GM12878 (cell line): ENCODE data around the gene N4BP3. TPM values are rescaled to one million over a fixed set of nuclear protein-coding genes. Genes with fewer than 3 reads are reported as not detected.

Source experiments
- BCL11A ChIP-seq: IDR thresholded peaks from 2 replicates; pipeline ENCODE4 v1.6.1; 2011; ENCODE audit warnings: low read depth, low read length
- BHLHE40 ChIP-seq, 2 experiments: fragments of 450-650 bp in 1 of 2; IDR thresholded peaks; 2 replicates each; pipeline ENCODE4 v1.6.1; 2011 to 2017; ENCODE audit warnings: low read depth in 2 of 2, borderline replicate concordance in 1 of 2, improper control_type of control experiment in 1 of 2, low read length in 1 of 2, mild to moderate bottlenecking in 1 of 2
- CHD2 ChIP-seq: IDR thresholded peaks from 2 replicates; pipeline ENCODE4 v1.6.1; 2011; ENCODE audit warnings: low read depth, low read length, improper control_type of control experiment, borderline replicate concordance
- HDAC2 ChIP-seq: fragments of 200-600 bp; sonication (generic); IDR thresholded peaks from 2 replicates; pipeline ENCODE4 v1.6.1; 2017
- LARP7 ChIP-seq: fragments of 450-650 bp; IDR thresholded peaks from 2 replicates; pipeline ENCODE4 v1.6.1; 2017; ENCODE audit warnings: mild to moderate bottlenecking
- MEF2A ChIP-seq: IDR thresholded peaks from 2 replicates; pipeline ENCODE4 v1.6.1; 2011; ENCODE audit warnings: low read depth, mild to moderate bottlenecking, low read length, moderate library complexity; ENCODE audit not compliant: insufficient read depth
- MEF2B ChIP-seq: fragments of 450-650 bp; IDR thresholded peaks from 2 replicates; pipeline ENCODE4 v1.6.1; 2018; ENCODE audit warnings: mild to moderate bottlenecking, moderate library complexity; ENCODE audit not compliant: partially characterized antibody, poor library complexity, severe bottlenecking
- RBBP5 ChIP-seq: fragments of 200-600 bp; sonication (generic); conservative IDR thresholded peaks from 2 replicates; pipeline ENCODE4 v1.6.1; 2016
- SIX5 ChIP-seq: IDR thresholded peaks from 2 replicates; pipeline ENCODE4 v1.6.1; 2011; ENCODE audit warnings: mild to moderate bottlenecking, low read depth, low read length, moderate library complexity; ENCODE audit not compliant: severe bottlenecking
- SMC3 ChIP-seq: IDR thresholded peaks from 2 replicates; pipeline ENCODE4 v1.6.1; 2011; ENCODE audit warnings: low read length, improper control_type of control experiment, borderline replicate concordance
- SP1 ChIP-seq: IDR thresholded peaks from one replicate; pipeline ENCODE4 v1.6.1; 2011; ENCODE audit warnings: low read depth, low read length
- YY1 ChIP-seq: IDR thresholded peaks from 2 replicates; pipeline ENCODE4 v1.6.1; 2011; ENCODE audit warnings: low read depth, mild to moderate bottlenecking, low read length
- ZZZ3 ChIP-seq: IDR thresholded peaks from 2 replicates; pipeline ENCODE4 v1.6.1; 2011; ENCODE audit warnings: low read depth; ENCODE audit not compliant: control insufficient read depth, insufficient read length
- polyA plus RNA-seq, 11 experiments: library from polyadenylated mRNA; depleted of rRNA in 4 of 11; unstranded in 6 of 11; stranded (reverse) in 5 of 11; fragments of >200 nt; fragmentation: Nextera tagmentation in 4 of 11; fragmentation: Illumina TruSeq in 1 of 11; extraction: Ambion mirVana in 4 of 11; extraction: Trizol in 1 of 11; gene quantifications; 1 replicate in 1 of 11; 2 replicates in 10 of 11; pipeline versions ENCODE4 v1.2.1 to v1.2.3, GENCODE V29; 2011 to 2016; ENCODE audit warnings: inconsistent platforms in 2 of 11, missing spikeins in 2 of 11, low read depth in 1 of 11
- total RNA-seq, 4 experiments: library from RNA; depleted of rRNA in 3 of 4; stranded (reverse); fragments of >200 nt in 3 of 4; fragmentation: Illumina TruSeq in 1 of 4; extraction: Trizol in 1 of 4; gene quantifications; 2 replicates each; pipeline versions ENCODE4 v1.2.1 to v1.2.3, GENCODE V29; 2013 to 2021
- TF ChIP-seq, protein P1 (sequence below): fragments of 450-650 bp; IDR thresholded peaks from 2 replicates; pipeline ENCODE4 v1.6.1; 2014; ENCODE audit warnings: mild to moderate bottlenecking
- TF ChIP-seq, protein P2 (sequence below): IDR thresholded peaks from 2 replicates; pipeline ENCODE4 v1.6.1; 2012; ENCODE audit warnings: low read depth, low read length, improper control_type of control experiment
- TF ChIP-seq, protein P3 (sequence below): fragments of 450-650 bp; IDR thresholded peaks from 2 replicates; pipeline ENCODE4 v1.6.1; 2017; ENCODE audit warnings: antibody characterized with exemption, mild to moderate bottlenecking, moderate library complexity
- TF ChIP-seq, protein P4 (sequence below): IDR thresholded peaks from 2 replicates; pipeline ENCODE4 v1.6.1; 2011; ENCODE audit warnings: low read depth, low read length, improper control_type of control experiment, borderline replicate concordance
- TF ChIP-seq, protein P5 (sequence below): IDR thresholded peaks from 2 replicates; pipeline ENCODE4 v1.6.1; 2011; ENCODE audit warnings: borderline replicate concordance, low read depth, mild to moderate bottlenecking, moderate library complexity, mixed read lengths, low read length; ENCODE audit not compliant: insufficient read depth; ENCODE audit errors: extremely low read length
- TF ChIP-seq, protein P6 (sequence below): fragments of 450-650 bp; IDR thresholded peaks from 2 replicates; pipeline ENCODE4 v1.6.1; 2016; ENCODE audit warnings: mild to moderate bottlenecking
- TF ChIP-seq, protein P7 (sequence below): fragments of 450-650 bp; IDR thresholded peaks from 2 replicates; pipeline ENCODE4 v1.6.1; 2016; ENCODE audit warnings: mild to moderate bottlenecking

The N4BP3 gene
- total and polyA plus RNA-seq, 10 of the 15 experiments (the other 5 are each of a cell fraction or from before 2014, with no cell fraction given) = 0.06 to 13.0 (median 4.3) TPM

DNA sequence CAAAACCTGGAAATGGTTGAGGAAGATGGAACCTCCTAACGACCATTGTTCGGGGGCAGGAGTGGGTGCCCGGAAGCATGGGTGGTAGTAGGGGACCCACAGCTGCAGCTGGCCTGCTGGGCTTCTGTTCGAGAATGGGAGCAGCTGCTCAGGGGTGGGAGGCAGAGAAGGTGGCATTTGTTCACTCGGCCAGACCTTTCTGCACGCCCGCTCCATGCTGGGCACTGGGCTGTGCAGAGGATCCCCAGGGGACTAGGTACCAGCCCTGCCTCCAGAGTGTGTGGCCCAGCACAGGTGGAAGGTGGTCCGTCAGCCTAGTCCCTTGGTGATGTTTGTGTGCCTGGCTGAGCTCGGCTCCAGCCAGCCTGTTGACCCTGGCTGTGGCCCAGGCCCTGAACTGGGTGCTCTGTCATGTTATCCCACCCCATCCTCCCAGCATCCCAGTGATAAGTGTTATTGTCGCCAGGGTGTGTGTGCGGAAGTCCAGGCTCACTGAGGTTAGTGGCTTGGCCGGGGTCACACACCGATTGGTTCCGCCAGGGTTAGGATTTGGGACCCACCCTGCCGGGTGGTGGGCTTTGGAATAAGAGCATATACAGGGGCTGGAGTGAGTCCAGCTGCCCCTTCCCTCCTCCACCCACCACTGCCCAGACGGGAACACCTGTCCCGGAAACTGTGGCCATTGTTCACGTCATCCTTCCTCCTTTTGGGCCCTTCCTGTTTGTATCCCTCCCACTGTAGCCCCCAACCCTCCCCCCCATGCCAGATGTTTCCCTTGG, 4.8 kb downstream of the N4BP3 start (continued):
- TF ChIP-seq, protein P1, sequence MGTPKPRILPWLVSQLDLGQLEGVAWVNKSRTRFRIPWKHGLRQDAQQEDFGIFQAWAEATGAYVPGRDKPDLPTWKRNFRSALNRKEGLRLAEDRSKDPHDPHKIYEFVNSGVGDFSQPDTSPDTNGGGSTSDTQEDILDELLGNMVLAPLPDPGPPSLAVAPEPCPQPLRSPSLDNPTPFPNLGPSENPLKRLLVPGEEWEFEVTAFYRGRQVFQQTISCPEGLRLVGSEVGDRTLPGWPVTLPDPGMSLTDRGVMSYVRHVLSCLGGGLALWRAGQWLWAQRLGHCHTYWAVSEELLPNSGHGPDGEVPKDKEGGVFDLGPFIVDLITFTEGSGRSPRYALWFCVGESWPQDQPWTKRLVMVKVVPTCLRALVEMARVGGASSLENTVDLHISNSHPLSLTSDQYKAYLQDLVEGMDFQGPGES = no peak
- TF ChIP-seq MEF2B (peak; percentile 46), SIX5 (no peak), LARP7 (no peak), BHLHE40 (IDR thresholded peaks at IDR 0.05; ENCODE audit: borderline replicate concordance in 1 of 2, low read depth in 2 of 2, low read length in 1 of 2) (no peak), YY1 (no peak), ZZZ3 (no peak), SMC3 (no peak), BCL11A (no peak), SP1 (no peak), RBBP5 (no peak), CHD2 (no peak), HDAC2 (no peak), MEF2A (no peak)
- TF ChIP-seq, protein P2, sequence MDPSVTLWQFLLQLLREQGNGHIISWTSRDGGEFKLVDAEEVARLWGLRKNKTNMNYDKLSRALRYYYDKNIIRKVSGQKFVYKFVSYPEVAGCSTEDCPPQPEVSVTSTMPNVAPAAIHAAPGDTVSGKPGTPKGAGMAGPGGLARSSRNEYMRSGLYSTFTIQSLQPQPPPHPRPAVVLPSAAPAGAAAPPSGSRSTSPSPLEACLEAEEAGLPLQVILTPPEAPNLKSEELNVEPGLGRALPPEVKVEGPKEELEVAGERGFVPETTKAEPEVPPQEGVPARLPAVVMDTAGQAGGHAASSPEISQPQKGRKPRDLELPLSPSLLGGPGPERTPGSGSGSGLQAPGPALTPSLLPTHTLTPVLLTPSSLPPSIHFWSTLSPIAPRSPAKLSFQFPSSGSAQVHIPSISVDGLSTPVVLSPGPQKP = no peak; the same call in 1 of the 2 replicates
- TF ChIP-seq, protein P3, sequence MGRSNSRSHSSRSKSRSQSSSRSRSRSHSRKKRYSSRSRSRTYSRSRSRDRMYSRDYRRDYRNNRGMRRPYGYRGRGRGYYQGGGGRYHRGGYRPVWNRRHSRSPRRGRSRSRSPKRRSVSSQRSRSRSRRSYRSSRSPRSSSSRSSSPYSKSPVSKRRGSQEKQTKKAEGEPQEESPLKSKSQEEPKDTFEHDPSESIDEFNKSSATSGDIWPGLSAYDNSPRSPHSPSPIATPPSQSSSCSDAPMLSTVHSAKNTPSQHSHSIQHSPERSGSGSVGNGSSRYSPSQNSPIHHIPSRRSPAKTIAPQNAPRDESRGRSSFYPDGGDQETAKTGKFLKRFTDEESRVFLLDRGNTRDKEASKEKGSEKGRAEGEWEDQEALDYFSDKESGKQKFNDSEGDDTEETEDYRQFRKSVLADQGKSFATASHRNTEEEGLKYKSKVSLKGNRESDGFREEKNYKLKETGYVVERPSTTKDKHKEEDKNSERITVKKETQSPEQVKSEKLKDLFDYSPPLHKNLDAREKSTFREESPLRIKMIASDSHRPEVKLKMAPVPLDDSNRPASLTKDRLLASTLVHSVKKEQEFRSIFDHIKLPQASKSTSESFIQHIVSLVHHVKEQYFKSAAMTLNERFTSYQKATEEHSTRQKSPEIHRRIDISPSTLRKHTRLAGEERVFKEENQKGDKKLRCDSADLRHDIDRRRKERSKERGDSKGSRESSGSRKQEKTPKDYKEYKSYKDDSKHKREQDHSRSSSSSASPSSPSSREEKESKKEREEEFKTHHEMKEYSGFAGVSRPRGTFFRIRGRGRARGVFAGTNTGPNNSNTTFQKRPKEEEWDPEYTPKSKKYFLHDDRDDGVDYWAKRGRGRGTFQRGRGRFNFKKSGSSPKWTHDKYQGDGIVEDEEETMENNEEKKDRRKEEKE = no peak
- TF ChIP-seq, protein P4, sequence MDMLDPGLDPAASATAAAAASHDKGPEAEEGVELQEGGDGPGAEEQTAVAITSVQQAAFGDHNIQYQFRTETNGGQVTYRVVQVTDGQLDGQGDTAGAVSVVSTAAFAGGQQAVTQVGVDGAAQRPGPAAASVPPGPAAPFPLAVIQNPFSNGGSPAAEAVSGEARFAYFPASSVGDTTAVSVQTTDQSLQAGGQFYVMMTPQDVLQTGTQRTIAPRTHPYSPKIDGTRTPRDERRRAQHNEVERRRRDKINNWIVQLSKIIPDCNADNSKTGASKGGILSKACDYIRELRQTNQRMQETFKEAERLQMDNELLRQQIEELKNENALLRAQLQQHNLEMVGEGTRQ = no peak
- TF ChIP-seq, protein P5, sequence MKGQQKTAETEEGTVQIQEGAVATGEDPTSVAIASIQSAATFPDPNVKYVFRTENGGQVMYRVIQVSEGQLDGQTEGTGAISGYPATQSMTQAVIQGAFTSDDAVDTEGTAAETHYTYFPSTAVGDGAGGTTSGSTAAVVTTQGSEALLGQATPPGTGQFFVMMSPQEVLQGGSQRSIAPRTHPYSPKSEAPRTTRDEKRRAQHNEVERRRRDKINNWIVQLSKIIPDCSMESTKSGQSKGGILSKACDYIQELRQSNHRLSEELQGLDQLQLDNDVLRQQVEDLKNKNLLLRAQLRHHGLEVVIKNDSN = no peak
- TF ChIP-seq, protein P6, sequence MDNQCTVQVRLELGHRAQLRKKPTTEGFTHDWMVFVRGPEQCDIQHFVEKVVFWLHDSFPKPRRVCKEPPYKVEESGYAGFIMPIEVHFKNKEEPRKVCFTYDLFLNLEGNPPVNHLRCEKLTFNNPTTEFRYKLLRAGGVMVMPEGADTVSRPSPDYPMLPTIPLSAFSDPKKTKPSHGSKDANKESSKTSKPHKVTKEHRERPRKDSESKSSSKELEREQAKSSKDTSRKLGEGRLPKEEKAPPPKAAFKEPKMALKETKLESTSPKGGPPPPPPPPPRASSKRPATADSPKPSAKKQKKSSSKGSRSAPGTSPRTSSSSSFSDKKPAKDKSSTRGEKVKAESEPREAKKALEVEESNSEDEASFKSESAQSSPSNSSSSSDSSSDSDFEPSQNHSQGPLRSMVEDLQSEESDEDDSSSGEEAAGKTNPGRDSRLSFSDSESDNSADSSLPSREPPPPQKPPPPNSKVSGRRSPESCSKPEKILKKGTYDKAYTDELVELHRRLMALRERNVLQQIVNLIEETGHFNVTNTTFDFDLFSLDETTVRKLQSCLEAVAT = no peak
- TF ChIP-seq, protein P7, sequence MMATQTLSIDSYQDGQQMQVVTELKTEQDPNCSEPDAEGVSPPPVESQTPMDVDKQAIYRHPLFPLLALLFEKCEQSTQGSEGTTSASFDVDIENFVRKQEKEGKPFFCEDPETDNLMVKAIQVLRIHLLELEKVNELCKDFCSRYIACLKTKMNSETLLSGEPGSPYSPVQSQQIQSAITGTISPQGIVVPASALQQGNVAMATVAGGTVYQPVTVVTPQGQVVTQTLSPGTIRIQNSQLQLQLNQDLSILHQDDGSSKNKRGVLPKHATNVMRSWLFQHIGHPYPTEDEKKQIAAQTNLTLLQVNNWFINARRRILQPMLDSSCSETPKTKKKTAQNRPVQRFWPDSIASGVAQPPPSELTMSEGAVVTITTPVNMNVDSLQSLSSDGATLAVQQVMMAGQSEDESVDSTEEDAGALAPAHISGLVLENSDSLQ = no peak
